HG03442 (cell line): ENCODE data around the gene SERPINB13.
"Not testable (repeated sequence)": the region's sequence is repeated elsewhere in the genome, so short reads cannot be mapped to it uniquely, and the experiment has no call there.

Source experiments
- ATAC-seq: cut with Tn5 transposase; IDR thresholded peaks from one replicate; pipeline ENCODE4 v1.9.1; 2021; ENCODE audit warnings: mild to moderate bottlenecking, moderate library complexity; ENCODE audit not compliant: unreplicated experiment

Gene SERPINB13

DNA sequence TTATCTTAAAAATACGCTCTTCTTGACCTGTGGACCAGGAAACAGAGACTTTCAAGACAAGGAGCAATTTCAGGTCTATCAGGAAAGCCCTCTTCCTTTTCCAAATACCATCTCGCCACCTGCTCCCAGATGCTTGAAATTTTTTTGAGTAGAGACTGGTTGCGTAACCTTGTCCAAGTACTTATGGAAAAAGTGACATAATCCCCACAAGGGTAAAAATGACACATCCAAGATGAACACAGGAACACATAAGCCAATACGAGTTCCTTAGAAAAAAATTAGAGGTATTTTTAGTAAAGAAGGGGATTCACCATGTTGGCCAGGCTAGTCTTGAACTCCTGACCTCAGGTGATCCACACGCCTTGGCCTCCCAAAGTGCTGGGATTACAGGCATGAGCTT, 1.8 kb downstream of the SERPINB13 start:
- ATAC-seq, result no peak

DNA sequence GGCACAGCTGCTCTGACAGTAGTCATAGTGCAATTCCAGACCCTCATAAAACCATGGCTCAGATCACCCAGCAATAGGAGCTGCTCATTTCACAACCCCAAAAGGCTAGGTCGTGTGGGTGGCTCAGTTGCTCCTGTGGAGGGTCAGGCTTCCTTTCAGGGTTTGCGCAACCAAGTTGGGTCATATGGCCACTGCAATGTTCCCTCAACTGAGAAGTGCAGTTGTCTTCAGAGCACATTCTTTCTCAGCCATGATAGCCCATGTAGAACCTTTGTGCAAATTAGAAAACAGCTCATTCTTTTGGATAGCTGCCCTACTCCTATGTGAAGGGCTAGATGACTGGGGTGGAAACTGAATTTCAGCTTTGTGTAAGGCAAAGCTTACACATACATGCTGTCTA, 3.2 kb downstream of the SERPINB13 start:
- ATAC-seq, result no peak

DNA sequence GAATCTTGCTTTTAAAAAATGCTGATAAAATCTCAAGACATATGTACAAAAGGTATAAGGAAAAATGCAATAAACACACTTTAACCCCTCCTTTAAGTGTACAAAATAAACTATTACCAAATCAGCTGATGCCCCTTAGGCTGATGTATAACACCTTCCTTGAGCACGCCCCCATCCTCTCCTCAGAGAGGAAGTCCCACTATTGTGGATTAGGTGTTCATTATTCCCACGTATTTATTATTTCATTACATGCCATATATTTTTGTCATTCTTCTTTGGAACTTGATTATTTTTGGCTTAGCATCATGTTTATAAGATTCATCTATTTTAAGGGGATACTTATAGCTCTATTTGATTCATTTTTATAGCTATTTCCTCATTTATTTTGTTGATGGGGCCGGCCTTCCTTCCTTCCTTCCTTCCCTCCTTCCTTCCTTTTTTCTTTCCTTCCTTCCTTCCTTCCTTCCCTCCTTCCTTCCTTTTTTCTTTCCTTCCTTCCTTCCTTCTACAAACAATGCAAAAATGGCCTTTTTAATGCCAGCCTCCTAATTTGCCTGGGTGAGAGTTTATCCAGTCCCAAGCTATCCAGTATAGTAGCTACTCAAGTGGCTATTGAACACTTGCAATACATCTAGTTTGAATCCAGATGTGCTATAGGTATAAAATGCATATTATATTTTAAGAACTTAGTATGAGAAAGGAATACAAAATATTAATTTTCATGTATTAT, 4.0 kb downstream of the SERPINB13 start:
- ATAC-seq, result no peak

DNA sequence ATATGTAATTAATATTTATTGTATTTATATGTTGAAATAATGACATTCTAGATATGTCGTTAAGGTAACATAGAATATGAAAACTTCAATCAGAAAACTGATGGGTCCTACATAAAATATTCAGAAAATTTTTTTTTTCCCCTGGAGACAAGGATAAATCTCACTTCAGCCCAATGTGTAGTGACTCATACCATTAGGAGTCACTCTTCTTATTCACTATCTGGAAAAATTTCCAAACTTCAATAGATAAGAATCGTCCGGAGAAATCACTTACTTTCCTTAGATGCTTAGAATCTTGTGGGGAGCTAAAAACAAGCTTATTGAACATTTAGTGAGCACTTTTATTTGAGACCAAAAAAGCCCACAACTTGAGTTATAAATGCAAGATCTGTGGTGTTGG, 4.6 kb downstream of the SERPINB13 start:
- no peak for ATAC-seq

DNA sequence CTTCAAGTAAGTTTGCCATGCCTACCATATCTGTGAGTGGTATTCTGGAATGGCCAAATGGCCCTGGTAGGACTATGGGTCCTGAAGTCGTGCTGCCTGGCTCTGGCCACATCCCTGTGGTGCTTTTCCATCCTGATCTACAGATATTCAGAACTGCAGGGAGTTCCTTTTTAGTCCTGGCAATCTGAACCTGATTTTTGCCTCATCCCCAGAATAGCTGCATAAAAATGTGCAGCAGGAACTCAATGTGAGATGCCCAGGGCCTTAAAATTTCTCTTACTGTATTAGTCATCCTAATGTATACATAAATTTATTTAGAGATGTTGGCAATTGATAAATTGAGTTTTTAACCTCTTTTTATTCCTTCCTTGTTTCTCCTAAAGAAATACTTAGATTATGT, 5.3 kb downstream of the SERPINB13 start:
- ATAC-seq, result no peak

DNA sequence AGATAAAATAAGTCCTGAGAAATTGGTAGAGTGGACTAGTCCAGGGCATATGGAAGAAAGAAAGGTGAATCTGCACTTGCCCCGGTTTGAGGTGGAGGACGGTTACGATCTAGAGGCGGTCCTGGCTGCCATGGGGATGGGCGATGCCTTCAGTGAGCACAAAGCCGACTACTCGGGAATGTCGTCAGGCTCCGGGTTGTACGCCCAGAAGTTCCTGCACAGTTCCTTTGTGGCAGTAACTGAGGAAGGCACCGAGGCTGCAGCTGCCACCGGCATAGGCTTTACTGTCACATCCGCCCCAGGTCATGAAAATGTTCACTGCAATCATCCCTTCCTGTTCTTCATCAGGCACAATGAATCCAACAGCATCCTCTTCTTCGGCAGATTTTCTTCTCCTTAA, 9.8 kb downstream of the SERPINB13 start:
- no peak for ATAC-seq

DNA sequence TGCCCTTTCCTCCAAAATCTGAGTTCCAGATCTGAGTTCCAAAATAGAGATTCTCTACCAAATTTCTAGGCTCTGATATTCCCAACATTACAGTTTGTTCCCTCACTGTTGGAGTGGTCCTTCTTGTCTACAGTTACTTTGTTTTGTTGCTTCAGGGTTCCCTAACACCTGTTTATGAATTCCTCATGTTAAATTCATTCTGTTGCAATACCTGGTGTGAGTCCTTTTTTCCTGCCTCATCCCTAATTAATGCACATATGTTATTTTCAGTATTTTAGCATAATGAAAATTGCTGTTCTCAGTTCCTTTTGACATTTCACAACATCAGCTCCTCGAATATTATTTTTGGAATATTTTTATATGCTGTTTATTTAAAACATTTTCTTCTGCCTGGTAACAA, 16.2 kb downstream of the SERPINB13 start:
- ATAC-seq, result no peak

DNA sequence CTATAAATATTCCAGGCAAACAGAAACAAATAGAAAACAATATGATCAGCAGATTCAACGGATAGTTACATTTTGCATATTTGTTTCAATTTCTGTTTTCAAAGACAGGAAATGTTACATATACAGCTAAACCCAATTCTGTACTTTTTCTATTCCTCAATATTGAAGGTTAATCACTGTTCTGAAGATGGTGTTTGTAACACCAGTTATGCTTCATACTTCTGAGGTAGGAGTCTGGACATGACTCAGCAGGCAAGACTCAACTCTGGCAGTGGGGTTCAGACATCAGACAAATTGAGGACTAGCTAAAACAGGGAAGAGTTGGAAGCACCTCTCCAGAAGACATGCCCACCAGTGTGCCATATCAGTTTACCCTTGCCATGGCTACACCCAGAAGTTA, 16.6 kb downstream of the SERPINB13 start:
- ATAC-seq, result peak; percentile 98

DNA sequence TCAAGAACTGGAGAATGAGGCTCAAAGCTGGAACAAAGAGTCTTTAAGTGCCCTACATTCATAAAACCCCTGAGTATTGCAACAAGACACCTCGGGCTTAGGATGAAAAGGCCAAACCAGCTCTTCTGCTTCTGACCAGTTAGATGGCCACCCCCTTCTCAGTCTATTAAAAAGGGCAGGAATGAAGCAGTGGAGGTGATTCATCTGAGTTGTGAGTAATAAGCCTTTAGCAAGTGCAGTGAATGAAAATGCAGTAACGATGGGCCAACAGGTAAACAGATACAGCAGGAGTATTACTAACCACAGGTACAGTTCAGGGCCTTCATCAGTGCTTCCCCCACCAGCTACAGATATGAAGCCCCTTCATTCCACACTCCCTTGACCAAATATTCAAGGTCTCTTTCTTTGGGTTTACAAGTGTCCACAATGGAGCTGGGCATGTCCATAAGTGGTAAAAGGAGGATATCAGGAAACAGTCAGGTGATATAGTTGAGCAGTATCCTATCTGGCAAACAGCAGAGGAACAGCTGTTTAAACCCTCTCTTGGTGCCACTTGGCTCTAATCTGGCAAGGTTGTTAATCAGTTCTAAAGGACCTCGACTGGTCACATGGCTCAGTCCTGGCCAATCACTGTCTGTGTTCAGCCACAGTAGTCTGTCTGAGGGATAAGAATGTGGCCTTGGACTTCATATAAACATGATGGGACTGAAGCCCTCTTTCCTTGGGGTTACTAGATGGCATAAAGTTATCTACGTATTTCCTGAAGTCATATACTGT, 17.8 kb downstream of the SERPINB13 start:
- ATAC-seq, result no peak

DNA sequence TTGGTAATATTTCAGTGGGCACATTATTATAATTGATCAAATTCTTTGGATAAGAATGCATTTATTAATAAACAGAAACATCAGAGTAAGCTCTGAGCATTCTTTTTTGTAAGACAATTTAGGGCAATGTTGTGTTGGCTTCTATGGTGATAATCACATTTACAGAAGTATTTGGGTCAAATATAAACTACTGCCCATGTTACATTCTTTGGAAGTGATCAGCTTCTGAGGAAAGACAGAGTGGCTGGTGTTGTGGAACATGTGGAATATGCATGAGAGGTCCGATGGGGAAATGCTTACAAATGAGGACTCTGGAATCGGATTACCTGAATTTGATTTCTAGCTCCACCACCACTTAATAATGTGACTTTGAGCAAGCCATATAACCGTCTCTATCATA, 19.4 kb downstream of the SERPINB13 start:
- ATAC-seq, result no peak

DNA sequence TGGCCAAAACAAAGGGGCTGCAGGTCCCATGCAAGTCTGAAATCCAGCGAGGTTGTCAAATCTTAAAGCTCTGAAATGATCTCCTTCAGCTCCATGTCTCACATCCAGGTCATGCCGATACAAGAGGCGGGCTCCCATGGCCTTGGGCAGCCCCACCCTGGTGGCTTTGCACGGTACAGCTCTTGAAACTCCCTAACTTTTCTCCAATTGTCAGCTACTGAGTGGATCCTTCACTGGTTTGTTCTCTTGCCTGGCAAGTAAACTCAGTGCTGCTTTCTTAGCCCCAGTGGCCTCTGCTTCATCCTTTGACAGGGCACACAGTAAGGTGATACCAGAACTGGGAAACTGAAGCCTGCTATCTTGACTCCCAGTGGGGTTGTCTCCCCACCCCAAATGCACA, 26.3 kb downstream of the SERPINB13 start:
- no peak for ATAC-seq

DNA sequence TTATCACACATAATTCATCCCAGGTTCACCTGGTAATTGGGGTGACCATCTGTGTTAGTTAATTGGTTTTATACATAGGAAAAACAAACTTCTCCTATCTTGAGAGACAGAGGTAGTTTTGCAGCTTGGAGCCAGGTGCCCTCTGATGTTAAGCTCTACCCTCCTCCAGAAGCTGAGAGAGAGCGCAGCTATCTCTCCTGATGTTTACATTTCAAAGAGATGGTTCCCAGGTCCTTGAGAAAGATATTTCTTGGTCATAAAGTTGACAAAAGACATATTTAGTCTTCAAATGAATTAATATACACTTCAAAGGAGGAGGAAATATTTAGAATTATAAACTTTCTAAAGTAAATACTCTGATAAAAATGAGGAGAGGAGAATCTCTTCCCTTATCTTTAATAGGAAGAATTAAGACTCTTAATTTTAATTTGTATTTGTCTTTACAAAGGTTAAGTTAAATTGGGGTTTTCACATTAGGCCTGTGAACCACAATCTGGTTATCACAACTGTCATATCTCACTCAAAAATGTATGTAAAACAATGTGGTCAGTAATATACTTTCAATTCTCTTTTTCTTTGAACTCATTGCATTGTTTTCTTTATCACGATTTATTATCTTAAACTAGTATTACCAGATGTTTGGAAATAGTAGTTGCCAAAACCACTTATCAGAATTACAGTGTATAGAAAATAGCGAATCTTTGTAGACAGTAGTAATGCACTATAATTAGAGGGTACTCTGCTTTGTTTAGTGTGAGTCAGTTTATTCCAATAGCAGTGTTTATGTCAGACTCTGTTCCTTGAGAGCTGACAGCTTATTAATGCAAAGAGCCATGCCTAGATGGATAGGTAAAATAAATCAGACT, 30.1 kb downstream of the SERPINB13 start:
- ATAC-seq, result peak; percentile 86

DNA sequence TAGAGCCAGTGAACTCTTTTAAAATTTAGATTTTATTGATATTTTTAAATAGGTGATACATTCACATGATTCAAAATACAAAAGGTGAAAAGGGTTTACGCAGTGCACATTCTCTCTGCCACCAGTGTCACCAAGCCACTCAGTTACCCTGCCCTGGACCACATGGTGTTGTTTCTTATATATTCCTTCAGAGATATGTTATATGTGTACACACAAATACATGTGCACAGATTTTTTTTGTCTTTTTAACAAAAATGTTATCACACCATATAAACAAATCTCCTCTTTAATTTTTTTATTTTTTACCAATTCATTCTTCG, 30.7 kb downstream of the SERPINB13 start:
- ATAC-seq, result no peak

DNA sequence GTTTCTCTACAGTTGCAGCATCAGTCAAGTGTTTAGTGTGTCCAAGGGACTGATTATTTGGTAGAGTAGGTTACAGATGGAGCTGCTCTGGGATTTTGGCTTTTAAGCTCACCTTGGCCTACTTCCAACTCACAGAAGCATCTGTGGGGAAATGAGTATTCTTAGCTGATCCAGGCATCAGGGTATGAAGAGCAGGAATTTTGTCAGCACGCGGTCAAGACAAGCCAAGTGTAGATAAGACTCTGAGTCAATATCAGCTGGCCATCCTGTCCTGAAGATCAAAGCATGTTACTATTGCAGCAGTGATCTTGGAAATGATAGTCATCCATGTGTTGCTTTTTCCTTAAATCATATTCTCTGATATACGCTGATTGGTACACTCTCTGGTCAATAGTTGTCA, 32.5 kb downstream of the SERPINB13 start:
- ATAC-seq, result no peak

DNA sequence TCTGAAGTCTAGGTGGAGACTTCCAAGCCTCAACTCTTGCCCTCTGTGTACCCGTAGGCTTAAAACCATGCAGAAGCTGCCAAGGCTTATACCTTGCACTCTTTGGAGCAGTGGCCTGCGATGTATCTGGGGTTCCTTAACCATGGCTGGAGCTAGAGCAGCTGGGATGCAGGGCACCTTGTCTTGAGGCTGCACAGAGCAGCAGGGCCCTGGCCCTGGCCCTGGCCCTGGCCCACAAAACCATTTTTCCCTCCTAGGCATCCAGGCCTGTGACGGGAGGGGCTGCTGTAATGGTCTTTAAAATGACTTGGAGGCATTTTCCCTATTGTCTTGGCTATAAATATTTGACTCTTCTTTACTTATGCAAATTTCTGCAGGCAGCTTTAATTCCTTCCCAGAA, 37.7 kb downstream of the SERPINB13 start:
- ATAC-seq, result no peak

DNA sequence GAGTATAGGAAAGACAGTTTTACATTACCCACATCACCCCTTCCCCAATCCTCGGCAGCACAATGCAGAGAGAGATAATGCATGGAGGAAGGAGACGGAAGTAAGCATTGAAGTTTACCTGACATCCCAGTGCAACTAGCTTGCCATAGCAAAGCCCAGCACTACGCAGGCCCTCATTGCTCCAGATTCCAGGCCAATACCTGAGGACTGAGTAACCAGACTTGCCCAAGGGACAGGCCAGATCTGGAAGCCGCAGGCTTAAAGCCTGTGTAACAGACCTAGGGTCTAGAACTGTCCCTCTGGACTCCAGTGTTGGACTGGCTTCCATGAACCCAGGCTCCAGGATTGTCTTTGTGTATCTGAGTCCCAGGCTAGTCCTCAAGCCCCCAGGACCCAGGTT, 39.3 kb downstream of the SERPINB13 start:
- no peak for ATAC-seq

DNA sequence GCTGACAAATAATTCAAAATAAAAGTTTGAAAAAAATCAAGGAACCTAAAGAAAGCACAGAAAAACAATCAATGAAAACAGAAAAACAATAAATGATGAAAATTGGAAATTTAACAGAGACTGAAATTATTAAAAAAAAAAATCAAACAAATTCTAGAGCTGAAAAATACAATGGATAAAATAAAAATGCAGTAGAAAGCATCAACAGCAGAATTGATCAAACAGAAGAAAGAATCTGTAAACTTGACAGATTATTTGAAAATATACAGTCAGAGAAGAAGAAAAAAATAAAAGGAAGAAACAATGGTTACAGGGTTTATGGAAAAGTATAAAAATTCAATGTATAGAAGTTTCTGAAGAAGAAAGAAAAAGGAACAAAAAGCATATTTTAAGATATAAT, 40.7 kb downstream of the SERPINB13 start:
- ATAC-seq, result no peak

DNA sequence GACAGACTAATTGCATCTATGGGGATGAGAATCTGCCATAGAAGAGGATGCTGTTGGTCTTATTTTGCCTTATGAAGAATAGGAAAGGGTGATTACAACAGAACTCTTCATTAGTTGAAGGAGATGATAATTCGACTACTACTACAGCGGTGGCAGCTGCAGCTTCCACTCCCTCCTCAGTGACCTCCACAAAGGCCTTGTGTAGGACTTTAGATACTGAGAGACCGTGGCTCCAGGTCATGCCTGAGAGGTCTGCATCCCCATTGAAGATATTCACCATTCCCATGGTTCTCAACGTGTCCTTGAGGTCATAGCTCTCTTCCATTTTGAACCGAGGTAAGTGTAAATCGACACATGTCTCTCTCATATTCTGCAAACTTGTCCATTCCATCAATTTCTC, 50.6 kb downstream of the SERPINB13 start:
- no peak for ATAC-seq

DNA sequence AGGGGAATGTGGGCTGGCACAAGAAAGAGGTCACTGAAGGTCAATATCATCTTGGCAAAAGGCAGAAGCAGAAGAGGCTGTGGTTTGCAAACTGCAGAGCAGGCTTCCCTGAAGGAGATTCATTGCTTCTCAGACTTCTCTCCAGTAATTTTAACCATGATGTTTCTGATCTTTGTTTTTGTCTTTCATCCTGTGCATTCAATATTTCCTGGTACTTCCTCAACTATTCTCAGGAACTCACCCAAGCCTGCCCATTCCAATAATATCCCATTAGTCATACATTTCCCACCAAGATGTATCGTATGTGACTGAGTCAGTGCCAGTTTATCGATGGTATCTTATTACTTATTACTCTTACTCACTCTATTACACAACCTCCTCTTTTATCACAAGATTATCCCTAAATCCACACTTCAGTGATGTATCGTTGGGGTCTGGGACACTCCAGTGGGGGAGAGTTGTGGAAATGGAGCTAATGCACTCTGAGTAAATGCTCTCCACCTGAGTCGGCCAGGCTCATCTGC, 54.1 kb downstream of the SERPINB13 start:
- not testable (repeated sequence) for ATAC-seq

DNA sequence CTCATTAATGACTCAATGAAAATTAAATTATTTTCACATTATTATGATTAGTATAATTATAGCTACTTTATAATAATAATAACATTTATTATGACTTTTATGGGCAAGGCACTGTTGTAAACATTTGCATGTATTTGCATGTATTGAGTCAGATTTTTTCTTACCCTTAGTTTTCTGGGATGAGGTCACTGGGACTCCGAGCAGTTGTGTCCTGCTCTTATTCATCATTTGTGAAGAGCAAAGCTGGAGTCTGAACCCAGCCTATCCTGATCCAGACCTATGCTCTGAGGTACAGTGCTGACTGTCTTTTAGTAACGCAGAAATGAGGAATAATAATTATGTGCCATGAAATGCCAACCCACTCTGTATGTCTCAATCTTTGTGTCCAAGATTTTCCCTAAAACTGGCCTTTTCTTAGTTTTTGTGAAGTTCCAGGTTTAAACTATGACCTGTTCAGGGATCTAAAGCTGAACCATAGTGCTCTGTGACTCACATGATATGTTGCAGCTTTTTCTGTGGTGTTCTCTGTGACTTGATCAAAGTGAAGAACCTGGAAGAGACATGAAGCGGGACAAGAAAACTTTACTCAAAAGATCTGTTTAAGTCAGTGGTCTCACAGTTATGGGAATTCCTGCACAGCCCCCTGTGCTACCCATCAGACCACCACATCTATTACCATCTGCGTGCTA, 55.7 kb downstream of the SERPINB13 start:
- not testable (repeated sequence) for ATAC-seq

DNA sequence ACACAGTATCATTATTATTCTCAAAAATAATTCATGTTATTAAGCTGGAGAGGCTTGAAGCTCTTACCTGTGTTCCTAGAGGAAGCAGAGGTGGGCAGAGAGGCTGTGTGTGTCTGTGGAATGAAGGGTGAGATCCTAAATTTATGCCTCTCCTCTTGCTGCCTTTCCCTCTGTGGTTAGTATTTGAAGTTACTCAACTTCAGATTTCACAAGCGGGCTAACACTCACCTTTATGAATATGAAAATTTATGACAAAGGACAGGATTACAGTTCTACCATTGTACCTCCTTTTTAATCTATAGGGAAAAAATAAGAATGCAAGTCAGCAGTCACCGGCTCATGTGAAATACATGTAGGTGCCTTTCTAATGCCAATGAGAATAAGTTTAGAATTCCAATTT, 57.0 kb downstream of the SERPINB13 start, which contains the start of gene SERPINB4:
Gene SERPINB4 (minus strand): TSS at position 115 of the 400 bp plus-strand sequence. CDS start 679 bp downstream, outside the sequence.
- not testable (repeated sequence) for ATAC-seq
